HuH-7 (cell line): Measurements from ENCODE around the gene CDKN2B-AS1.
"Not testable (repeated sequence)": the region's sequence is repeated elsewhere in the genome, so short reads cannot be mapped to it uniquely, and the experiment has no call there.

Experiments
- DNase-seq: peaks from one replicate; pipeline ENCODE4 v3.0.0; 2011; ENCODE audit warnings: low spot score

CDKN2B-AS1 gene

GRCh38 chr9:21994556-21995005, at the start of gene CDKN2B-AS1:
CDKN2B-AS1 (plus strand) TSS chr9:21994791.
- DNase-seq = peak; percentile 74

GRCh38 chr9:21945606-21946005, 49.0 kb upstream of the CDKN2B-AS1 start:
- DNase-seq = no peak

GRCh38 chr9:21958833-21959232, 35.8 kb upstream of the CDKN2B-AS1 start:
- DNase-seq = no peak

GRCh38 chr9:21959268-21959667, 35.3 kb upstream of the CDKN2B-AS1 start:
- DNase-seq = not testable (repeated sequence)

- DNase-seq = no peak
Measured at GRCh38 chr9:21961569-21961968, 33.0 kb upstream of the CDKN2B-AS1 start.

GRCh38 chr9:21964925-21965385, 29.6 kb upstream of the CDKN2B-AS1 start:
- DNase-seq = peak; percentile 58

- DNase-seq = peak; percentile 88
Measured at GRCh38 chr9:21965401-21965951, 29.1 kb upstream of the CDKN2B-AS1 start.

GRCh38 chr9:21966140-21966851, 28.3 kb upstream of the CDKN2B-AS1 start:
- DNase-seq = no peak

- no peak for DNase-seq
Measured at GRCh38 chr9:21967169-21967568, 27.4 kb upstream of the CDKN2B-AS1 start.

- no peak for DNase-seq
Measured at GRCh38 chr9:21967702-21968101, 26.9 kb upstream of the CDKN2B-AS1 start.

- no peak for DNase-seq
Measured at GRCh38 chr9:21968331-21969010, 26.1 kb upstream of the CDKN2B-AS1 start.

GRCh38 chr9:21969011-21969940, 25.3 kb upstream of the CDKN2B-AS1 start:
- DNase-seq = no peak

GRCh38 chr9:21969951-21970799, 24.4 kb upstream of the CDKN2B-AS1 start:
- DNase-seq = no peak

- DNase-seq = no peak
Measured at GRCh38 chr9:21970800-21971640, 23.6 kb upstream of the CDKN2B-AS1 start.

- no peak for DNase-seq
Measured at GRCh38 chr9:21972361-21972760, 22.2 kb upstream of the CDKN2B-AS1 start.

- no peak for DNase-seq
Measured at GRCh38 chr9:21974343-21974721, 20.3 kb upstream of the CDKN2B-AS1 start.

- DNase-seq = no peak
Measured at GRCh38 chr9:21974722-21975409, 19.7 kb upstream of the CDKN2B-AS1 start.

GRCh38 chr9:21976334-21976875, 18.2 kb upstream of the CDKN2B-AS1 start:
- no peak for DNase-seq

GRCh38 chr9:21982391-21982790, 12.2 kb upstream of the CDKN2B-AS1 start:
- no peak for DNase-seq
